Prostate gland (tissue), 2 donors: Measurements from ENCODE around the gene NME3. TPM values are rescaled to one million over a fixed set of nuclear protein-coding genes. Genes with fewer than 3 reads are reported as not detected.

ENCODE experiments used
- DNase-seq: peaks from one replicate; pipeline ENCODE4 v3.0.0-alpha.2; 2019; ENCODE audit warnings: low spot score
- H3K27ac ChIP-seq, 2 donors: fragments of 200-600 bp; sonication (generic); 2 replicates each; pipeline ENCODE4 v1.5.1; 2017 to 2019
- H3K27me3 ChIP-seq: fragments of 200-600 bp; sonication (generic); replicated peaks from 2 replicates; pipeline ENCODE4 v1.5.1; 2019; ENCODE audit not compliant: insufficient read depth
- H3K36me3 ChIP-seq, 2 donors: fragments of 200-600 bp; sonication (generic); 1 replicate in 1 of 2; 2 replicates in 1 of 2; pipeline versions ENCODE4 v1.5.1 to v1.8.1; 2017 to 2019
- H3K4me1 ChIP-seq: fragments of 200-600 bp; sonication (generic); replicated peaks from 2 replicates; pipeline ENCODE4 v1.5.1; 2019
- H3K4me3 ChIP-seq, 2 donors: fragments of 200-600 bp; sonication (generic); 2 replicates each; pipeline ENCODE4 v1.5.1; 2017 to 2019
- H3K9me3 ChIP-seq: fragments of 200-600 bp; sonication (generic); 2 replicates; pipeline ENCODE4 v1.5.1; 2017
- CTCF ChIP-seq, 4 experiments: fragments of 200-600 bp in 2 of 4; fragments of 450-650 bp in 2 of 4; sonication (generic) in 2 of 4; IDR thresholded peaks; 1 replicate in 3 of 4; 2 replicates in 1 of 4; pipeline ENCODE4 v1.5.1; 2016 to 2019; ENCODE audit warnings: antibody characterized with exemption in 4 of 4, mild to moderate bottlenecking in 2 of 4, moderate library complexity in 2 of 4
- POLR2A ChIP-seq: fragments of 450-650 bp; IDR thresholded peaks from one replicate; pipeline ENCODE4 v1.6.1; 2016; ENCODE audit warnings: antibody characterized with exemption, mild to moderate bottlenecking
- POLR2AphosphoS5 ChIP-seq: sonication (generic); formaldehyde crosslinking; IDR thresholded peaks from one replicate; pipeline ENCODE4 v1.6.1; 2017; ENCODE audit warnings: antibody characterized with exemption
- WGBS: methylation state at CpG from one replicate; pipeline ENCODE4 v1.1.5; 2018; 5-methylcytosine and 5-hydroxymethylcytosine counted together
- intact Hi-C: fragments of 100-400 bp; cut with DNase I; formaldehyde crosslinking; loops from one replicate; pipeline ENCODE4 v1.14.2; 2022
- total RNA-seq, 2 donors: library from RNA; depleted of rRNA; stranded (reverse); fragments of >200 nt; gene quantifications; one replicate each; pipeline ENCODE4 v1.1.0, GENCODE V29; 2016

The NME3 gene
- total RNA-seq, 2 donors from 2014 or later: 135 to 252 TPM

GRCh38 chr16:1773703-1774447, 2.5 kb upstream of the NME3 start:
- H3K36me3 ChIP-seq: peaks cover 12 to 24% of the 10 kb centered on the region in 2 donors

GRCh38 chr16:1772908-1773702, 1.8 kb upstream of the NME3 start, which contains the start of gene MRPS34:
Gene MRPS34 (minus strand): TSS chr16:1773134. CDS start chr16:1773119, 15 bp downstream.
- intact Hi-C loops: no loop called here
- WGBS: under 1% methylated on average over 64 of the region's 108 CpGs
- TF ChIP-seq POLR2A (peak; percentile 36), POLR2AphosphoS5 (peak; percentile 86), CTCF (IDR thresholded peaks at IDR 0.05) (peak; percentile 59 to 89 (median 84))
- Histone ChIP-seq H3K4me3 (peak within 1 kb of the TSS; percentile 83 to 86), H3K27me3 (no peaks in the 10 kb centered on the region), H3K27ac (peak within 1 kb of the TSS; percentile 91 to 96), H3K4me1 (peaks cover 14% of the 10 kb centered on the region), H3K9me3 (no peaks in the 10 kb centered on the region), H3K36me3 (peaks cover 12 to 23% of the 10 kb centered on the region in 2 donors)
- peak; percentile 68 for DNase-seq

More at GRCh38 chr16:1773703-1774447, 2.5 kb upstream of the NME3 start:
- Histone ChIP-seq H3K4me1 (peaks cover 14% of the 10 kb centered on the region), H3K27me3 (no peaks in the 10 kb centered on the region), H3K4me3 (peak overlapping the region; percentile 83 to 86), H3K27ac (peak overlapping the region; percentile 91 to 96), H3K9me3 (no peaks in the 10 kb centered on the region)
- no peak for DNase-seq
- WGBS: 14% methylated on average over 37 of the region's 45 CpGs
- no peak for TF ChIP-seq CTCF (IDR thresholded peaks at IDR 0.05)
- TF ChIP-seq POLR2A: no peak
- TF ChIP-seq POLR2AphosphoS5: no peak
- intact Hi-C loops: no loop called here

- Histone ChIP-seq H3K9me3 (no peaks in the 10 kb centered on the region), H3K27ac (peak within 1 kb of the TSS; percentile 91 to 96), H3K27me3 (no peaks in the 10 kb centered on the region), H3K4me1 (peaks cover 14% of the 10 kb centered on the region), H3K36me3 (peaks cover 7 to 25% of the 10 kb centered on the region in 2 donors), H3K4me3 (peak within 1 kb of the TSS; percentile 83 to 86)
- no peak for DNase-seq
- intact Hi-C loops: no loop called here
- TF ChIP-seq POLR2A (no peak), POLR2AphosphoS5 (no peak), CTCF (IDR thresholded peaks at IDR 0.05) (no peak)
- under 1% methylated on average over 46 of the region's 53 CpGs for WGBS
These were observed 1.1 kb upstream of the NME3 start, which contains the start of gene EME2 for GRCh38 chr16:1772362-1772907. Gene EME2 (plus strand): TSS chr16:1772810. CDS start chr16:1773228, 418 bp downstream.

GRCh38 chr16:1771864-1772361, 570 bp upstream of the NME3 start:
- H3K36me3 ChIP-seq: peaks cover 2 to 24% of the 10 kb centered on the region in 2 donors

More at GRCh38 chr16:1771864-1772361, 570 bp upstream of the NME3 start:
- H3K27ac ChIP-seq: peak overlapping the region; percentile 84 to 96
- peaks cover 14% of the 10 kb centered on the region for H3K4me1 ChIP-seq
- 13% methylated on average over 21 of the region's 22 CpGs for WGBS
- H3K4me3 ChIP-seq: peak overlapping the region; percentile 83 to 86
- H3K9me3 ChIP-seq: no peaks in the 10 kb centered on the region
- no peak for DNase-seq
- H3K27me3 ChIP-seq: no peaks in the 10 kb centered on the region
- intact Hi-C loops: no loop called here
- TF ChIP-seq POLR2A: no peak
- no peak for TF ChIP-seq CTCF (IDR thresholded peaks at IDR 0.05)
- no peak for TF ChIP-seq POLR2AphosphoS5
